AG09319 (cell line): ENCODE data around the gene PISD.

Source experiments
- DNase-seq: peaks from one replicate; pipeline ENCODE4 v3.0.0-alpha.2; 2010; ENCODE audit warnings: low read depth; ENCODE audit errors: extremely low read depth
- TF ChIP-seq, protein P1 (sequence below): IDR thresholded peaks from 2 replicates; pipeline ENCODE4 v1.5.1; 2011; ENCODE audit warnings: low read depth, mild to moderate bottlenecking, inconsistent platforms, low read length, moderate library complexity

Gene PISD

DNA sequence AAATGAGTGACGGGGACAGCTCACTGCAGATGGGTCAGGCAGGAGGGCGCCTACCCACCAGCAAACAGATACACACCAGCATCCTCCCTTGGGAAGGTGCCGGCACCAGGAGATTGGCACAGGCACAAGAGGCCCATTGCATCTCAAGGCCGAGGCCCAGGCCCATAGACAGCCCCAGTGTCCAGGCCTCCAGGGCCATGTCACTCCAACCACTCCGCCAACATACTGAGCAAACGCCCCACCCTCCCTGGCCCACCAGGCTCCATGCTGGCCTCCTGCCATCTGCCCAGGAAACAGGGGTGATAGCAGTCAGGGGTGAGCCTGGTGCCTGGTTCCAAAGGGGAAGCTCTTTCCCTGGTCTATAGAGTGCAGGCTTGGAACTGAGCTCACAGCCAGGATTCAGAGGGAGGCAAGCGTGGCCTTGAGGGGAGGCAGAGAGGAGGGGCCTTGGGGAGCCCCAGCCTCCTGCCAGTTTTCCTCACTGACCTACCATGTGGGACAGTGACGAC is 34.7 kb downstream of the PISD start:
- TF ChIP-seq, protein P1, sequence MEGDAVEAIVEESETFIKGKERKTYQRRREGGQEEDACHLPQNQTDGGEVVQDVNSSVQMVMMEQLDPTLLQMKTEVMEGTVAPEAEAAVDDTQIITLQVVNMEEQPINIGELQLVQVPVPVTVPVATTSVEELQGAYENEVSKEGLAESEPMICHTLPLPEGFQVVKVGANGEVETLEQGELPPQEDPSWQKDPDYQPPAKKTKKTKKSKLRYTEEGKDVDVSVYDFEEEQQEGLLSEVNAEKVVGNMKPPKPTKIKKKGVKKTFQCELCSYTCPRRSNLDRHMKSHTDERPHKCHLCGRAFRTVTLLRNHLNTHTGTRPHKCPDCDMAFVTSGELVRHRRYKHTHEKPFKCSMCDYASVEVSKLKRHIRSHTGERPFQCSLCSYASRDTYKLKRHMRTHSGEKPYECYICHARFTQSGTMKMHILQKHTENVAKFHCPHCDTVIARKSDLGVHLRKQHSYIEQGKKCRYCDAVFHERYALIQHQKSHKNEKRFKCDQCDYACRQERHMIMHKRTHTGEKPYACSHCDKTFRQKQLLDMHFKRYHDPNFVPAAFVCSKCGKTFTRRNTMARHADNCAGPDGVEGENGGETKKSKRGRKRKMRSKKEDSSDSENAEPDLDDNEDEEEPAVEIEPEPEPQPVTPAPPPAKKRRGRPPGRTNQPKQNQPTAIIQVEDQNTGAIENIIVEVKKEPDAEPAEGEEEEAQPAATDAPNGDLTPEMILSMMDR: no peak
- DNase-seq: no peak

GRCh38 chr22:31626427-31627150 is 35.4 kb downstream of the PISD start:
- DNase-seq: no peak
- TF ChIP-seq, protein P1: no peak

GRCh38 chr22:31625661-31626426 is 36.2 kb downstream of the PISD start:
- TF ChIP-seq, protein P1: no peak

GRCh38 chr22:31625257-31625640 is 36.8 kb downstream of the PISD start:
- TF ChIP-seq, protein P1: no peak
- no peak for DNase-seq

More at GRCh38 chr22:31625661-31626426, 36.2 kb downstream of the PISD start:
- DNase-seq: no peak

DNA sequence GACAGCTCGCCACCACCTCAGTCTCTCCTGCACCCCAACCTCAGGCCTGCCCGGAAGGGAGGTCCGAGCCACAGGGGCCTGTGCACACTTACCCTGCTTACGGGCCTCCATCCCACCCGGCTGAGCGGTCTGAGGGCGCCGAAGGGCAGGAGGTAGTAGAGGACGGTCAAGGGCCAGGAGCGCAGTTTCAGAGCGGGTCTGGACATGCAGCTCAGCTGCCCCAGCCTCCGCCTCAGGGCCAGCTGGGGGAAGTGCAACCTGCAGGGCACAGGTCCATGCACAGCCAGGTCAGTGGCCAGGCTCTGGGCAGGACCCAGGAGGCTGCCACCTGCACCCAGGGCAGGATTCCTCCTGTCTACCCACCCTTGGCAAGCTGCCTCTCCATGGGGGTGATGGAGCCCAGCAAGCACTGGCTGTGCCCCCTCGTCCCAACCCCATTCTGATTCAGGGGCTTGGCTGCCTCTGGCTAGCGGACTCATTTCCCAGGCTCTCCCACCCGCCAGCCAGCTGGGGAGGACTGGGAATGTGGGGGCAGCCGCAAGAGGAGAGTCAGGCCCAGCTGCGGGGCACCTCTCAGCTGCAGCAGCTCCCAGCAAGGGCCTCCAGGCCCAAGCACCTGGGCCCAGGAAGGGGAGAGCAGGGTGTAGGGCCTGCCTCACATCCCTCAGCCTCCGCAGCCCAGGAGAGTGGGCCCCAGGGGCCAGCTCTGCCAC is 38.3 kb downstream of the PISD start:
- no peak for DNase-seq
- TF ChIP-seq, protein P1: no peak

DNA sequence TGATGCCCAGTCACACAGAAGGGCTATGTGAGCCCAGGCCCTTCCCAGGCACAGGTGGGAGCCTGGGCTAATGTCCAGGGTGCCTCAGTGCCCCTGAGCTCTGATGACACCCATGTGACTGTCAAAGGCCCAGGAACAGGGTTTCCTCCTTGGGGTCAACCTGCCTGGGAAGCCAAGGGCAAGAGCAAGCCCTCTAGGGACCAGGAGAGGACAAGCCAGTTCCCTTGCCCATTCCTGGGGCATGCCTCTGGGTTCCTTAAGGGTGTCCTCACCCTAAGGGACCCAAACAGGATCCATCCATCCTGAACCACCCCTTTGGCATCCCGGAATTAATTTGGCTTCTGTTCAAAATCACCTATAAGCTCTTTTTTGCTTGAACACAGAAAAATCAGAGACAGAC is 39.0 kb downstream of the PISD start:
- no peak for DNase-seq

More for the DNA sequence above, 39.0 kb downstream of the PISD start:
- TF ChIP-seq, protein P1: no peak
